B cell (primary cell): ENCODE measurements around the gene FAM217B. TPM values are rescaled to one million over a fixed set of nuclear protein-coding genes. Genes with fewer than 3 reads are reported as not detected.

Source experiments
- ATAC-seq: fragments of 200-7000 bp; cut with Tn5 transposase; one replicate; pipeline ENCODE4 v1.10.0; 2021; ENCODE audit warnings: low read depth, mild to moderate bottlenecking, moderate number of reproducible peaks, moderate library complexity
- CTCF ChIA-PET: fragments of 350-600 bp; sonication (Branson Sonifier 250); formaldehyde crosslinking; loops from one replicate; lab custom pipeline; 2021; ENCODE audit warnings: antibody characterized with exemption, inconsistent platforms; lab: Charles Lee
- POLR2A ChIA-PET: fragments of 350-600 bp; sonication (Branson Sonifier 250); formaldehyde crosslinking; loops from one replicate; lab custom pipeline; 2021; ENCODE audit warnings: antibody characterized with exemption; lab: Charles Lee
- DNase-seq: peaks from one replicate; pipeline ENCODE4 v3.0.0; 2013
- H2AFZ ChIP-seq: 2 replicates; pipeline ENCODE4 v1.6.1; 2012; ENCODE audit warnings: mild to moderate bottlenecking, low read depth, low read length; ENCODE audit not compliant: insufficient read depth, poor library complexity, severe bottlenecking
- H3K27ac ChIP-seq, 2 donors: 1 replicate in 1 of 2; 2 replicates in 1 of 2; pipeline ENCODE4 v1.5.1; 2012 to 2013; ENCODE audit warnings: low read length in 2 of 2, mild to moderate bottlenecking in 2 of 2, moderate library complexity in 1 of 2
- H3K27me3 ChIP-seq, 4 experiments: fragments of 200-600 bp in 1 of 4; sonication (generic) in 1 of 4; replicated peaks in 1 of 4; 1 replicate in 2 of 4; 2 replicates in 2 of 4; pipeline versions ENCODE4 v1.6.1 to v1.7.0; 2013 to 2016; ENCODE audit warnings: low read length in 3 of 4, mild to moderate bottlenecking in 2 of 4, mixed read lengths in 1 of 4, moderate library complexity in 1 of 4; ENCODE audit not compliant: insufficient read depth in 4 of 4, control insufficient read depth in 3 of 4; ENCODE audit errors: control extremely low read depth in 1 of 4
- H3K36me3 ChIP-seq, 2 experiments: replicated peaks in 1 of 2; 1 replicate in 1 of 2; 2 replicates in 1 of 2; pipeline versions ENCODE4 v1.6.1 to v1.7.1; 2013; ENCODE audit warnings: low read length in 1 of 2; ENCODE audit not compliant: insufficient read depth in 2 of 2, control insufficient read depth in 1 of 2; ENCODE audit errors: control extremely low read depth in 1 of 2, extremely low read depth in 1 of 2
- H3K4me1 ChIP-seq, 2 donors: fragments of 200-600 bp in 1 of 2; sonication (generic) in 1 of 2; 1 replicate in 1 of 2; 2 replicates in 1 of 2; pipeline versions ENCODE4 v1.5.1 to v1.6.1; 2013 to 2017; ENCODE audit warnings: low read length in 2 of 2; ENCODE audit not compliant: control insufficient read depth in 2 of 2, insufficient read depth in 2 of 2
- H3K4me2 ChIP-seq: replicated peaks from 2 replicates; pipeline ENCODE3; 2012; ENCODE audit warnings: mild to moderate bottlenecking, low read depth, low read length; ENCODE audit not compliant: poor library complexity, severe bottlenecking
- H3K4me3 ChIP-seq, 5 experiments: fragments of 200-600 bp in 1 of 5; sonication (generic) in 1 of 5; 1 replicate in 3 of 5; 2 replicates in 2 of 5; pipeline versions ENCODE4 v1.5.1 to v1.7.0; 2011 to 2016; ENCODE audit warnings: low read length in 4 of 5, mild to moderate bottlenecking in 4 of 5, low read depth in 2 of 5, control low read depth in 1 of 5, moderate library complexity in 1 of 5; ENCODE audit not compliant: insufficient read depth in 1 of 5; ENCODE audit errors: control extremely low read depth in 1 of 5, extremely low read depth in 1 of 5
- H3K79me2 ChIP-seq: fragments of 200-600 bp; sonication (generic); one replicate; pipeline ENCODE4 v1.6.0; 2016; ENCODE audit warnings: low read length; ENCODE audit not compliant: control insufficient read depth, insufficient read depth
- H3K9ac ChIP-seq: fragments of 200-600 bp; sonication (generic); 2 replicates; pipeline ENCODE4 v1.6.1; 2017; ENCODE audit warnings: mild to moderate bottlenecking, low read length, moderate library complexity
- H3K9me3 ChIP-seq, 3 donors: one replicate each; pipeline versions ENCODE4 v1.6.1 to v1.7.1; 2013; ENCODE audit warnings: low read length in 2 of 3; ENCODE audit not compliant: control insufficient read depth in 2 of 3, insufficient read depth in 1 of 3; ENCODE audit errors: control extremely low read depth in 1 of 3
- H4K20me1 ChIP-seq: 2 replicates; pipeline ENCODE4 v1.6.0; 2012; ENCODE audit warnings: mild to moderate bottlenecking, low read length; ENCODE audit not compliant: insufficient read depth, control insufficient read depth, poor library complexity, severe bottlenecking
- H3K27ac Mint-ChIP-seq: one replicate; pipeline ENCODE4 v1.8.0; 2021; ENCODE audit warnings: mixed read lengths
- H3K27me3 Mint-ChIP-seq: one replicate; pipeline ENCODE4 v1.8.0; 2021; ENCODE audit warnings: mixed read lengths
- H3K4me1 Mint-ChIP-seq: one replicate; pipeline ENCODE4 v1.8.0; 2021; ENCODE audit warnings: mixed read lengths
- H3K4me3 Mint-ChIP-seq: one replicate; pipeline ENCODE4 v1.8.0; 2021; ENCODE audit warnings: mixed read lengths
- H3K9me3 Mint-ChIP-seq: one replicate; pipeline ENCODE4 v1.8.0; 2022; ENCODE audit warnings: mixed read lengths; ENCODE audit not compliant: insufficient read depth
- CTCF ChIP-seq: fragments of 200-600 bp; IDR thresholded peaks from one replicate; pipeline ENCODE4 v1.8.0; 2022; ENCODE audit warnings: antibody characterized with exemption, mild to moderate bottlenecking
- EZH2 ChIP-seq: IDR thresholded peaks from 2 replicates; pipeline ENCODE4 v1.6.1; 2012; ENCODE audit warnings: borderline replicate concordance, low read depth, mild to moderate bottlenecking, moderate library complexity, low read length; ENCODE audit not compliant: insufficient read depth, poor library complexity, severe bottlenecking
- whole genome bisulfite sequencing: methylation state at CpG from one replicate; pipeline ENCODE4 v1.1.5; 2013; ENCODE audit warnings: missing lambda C conversion rate; ENCODE audit not compliant: insufficient coverage; 5-methylcytosine and 5-hydroxymethylcytosine counted together
- intact Hi-C: fragments of 100-400 bp; cut with micrococcal nuclease; formaldehyde crosslinking; loops from one replicate; pipeline ENCODE4 v1.10.0; 2022
- polyA minus RNA-seq: library from RNA; depleted of rRNA, polyadenylated mRNA; stranded (reverse); fragments of >200 nt; gene quantifications from 2 replicates; pipeline ENCODE4 v1.2.3, GENCODE V29; 2012
- polyA plus RNA-seq: library from polyadenylated mRNA; depleted of rRNA; stranded (reverse); fragments of >200 nt; gene quantifications from 2 replicates; pipeline ENCODE4 v1.2.3, GENCODE V29; 2012
- total RNA-seq, 2 donors: library from RNA; stranded (reverse); fragments of 120-200 nt in 1 of 2; gene quantifications; 1 replicate in 1 of 2; 2 replicates in 1 of 2; pipeline versions ENCODE4 v1.2.3 to v1.2.4, GENCODE V29; 2013 to 2022

Gene FAM217B, protein sequence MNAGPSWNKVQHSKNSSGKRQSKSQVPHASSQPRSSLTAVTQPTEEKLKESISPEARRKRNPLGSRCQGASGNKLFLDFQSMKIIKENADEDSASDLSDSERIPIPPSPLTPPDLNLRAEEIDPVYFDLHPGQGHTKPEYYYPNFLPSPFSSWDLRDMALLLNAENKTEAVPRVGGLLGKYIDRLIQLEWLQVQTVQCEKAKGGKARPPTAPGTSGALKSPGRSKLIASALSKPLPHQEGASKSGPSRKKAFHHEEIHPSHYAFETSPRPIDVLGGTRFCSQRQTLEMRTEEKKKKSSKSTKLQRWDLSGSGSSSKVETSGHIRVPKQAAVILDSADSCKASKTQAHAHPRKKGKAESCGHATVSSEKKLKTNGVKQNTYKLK
- total RNA-seq (22.1 and 34.9 TPM in 2 replicates), polyA plus RNA-seq (3.6 and 4.1 TPM in 2 replicates), polyA minus RNA-seq (4.4 and 4.9 TPM in 2 replicates)
- 14.2 TPM for total RNA-seq (2013)

DNA sequence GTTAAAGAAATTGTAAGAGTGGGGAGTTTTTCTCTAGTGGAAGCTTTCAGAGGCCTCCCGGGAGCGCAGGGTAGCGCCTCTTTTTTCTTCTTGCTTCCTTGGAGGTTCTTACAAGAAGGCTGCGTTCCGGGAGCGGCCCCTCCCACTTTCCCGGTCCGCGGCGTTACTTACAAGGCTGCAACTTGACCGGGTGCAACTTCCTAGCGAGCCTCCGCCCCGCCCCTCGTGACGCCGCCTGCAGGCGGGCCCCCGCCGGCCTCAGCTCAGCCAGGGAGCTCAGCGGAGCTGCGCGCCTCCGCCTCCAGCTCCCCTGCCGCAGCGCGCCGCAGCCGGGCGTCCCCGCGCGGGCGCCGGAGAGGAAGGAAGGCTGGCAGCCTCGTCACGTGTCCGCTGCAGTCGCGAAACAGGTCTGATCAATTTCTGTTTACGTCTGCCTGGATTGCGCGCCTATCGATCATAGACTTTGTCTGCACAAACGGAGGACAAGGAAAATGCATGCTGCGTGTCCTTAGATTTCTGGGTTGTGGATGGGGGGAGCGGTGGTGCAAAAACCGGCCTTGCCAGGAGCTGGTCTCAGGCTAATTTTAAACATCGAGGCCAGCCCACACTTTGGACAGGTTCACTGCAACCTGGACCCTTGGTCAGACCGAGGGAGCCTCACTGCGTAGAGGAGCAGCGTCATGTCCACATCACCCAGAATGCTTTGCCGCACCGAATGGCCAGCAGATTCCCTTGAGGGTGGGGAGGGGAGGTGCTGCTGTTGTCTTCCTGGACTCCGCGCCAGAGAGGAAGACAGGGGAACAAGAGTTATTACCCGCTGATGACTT, at the start of gene FAM217B, which contains the start of gene PPP1R3D:
FAM217B (plus strand) TSS at position 261 of the 827 bp plus-strand sequence. CDS start 3,555 bp downstream, outside the sequence.
PPP1R3D (minus strand) TSS at position 177 of the 827 bp plus-strand sequence. CDS start 374 bp downstream, outside the sequence.
- under 1% methylated on average over 57 of the region's 57 CpGs for WGBS
- Histone ChIP-seq H3K4me2 (peak within 1 kb of the TSS; percentile 78), H4K20me1 (no peaks in the 10 kb centered on the region), H3K27me3 (no peaks in the 10 kb centered on the region), H3K36me3 (peaks cover 2 to 26% of the 10 kb centered on the region in 2 experiments), H3K9me3 (peaks cover 0 to 10% (median 0%) of the 10 kb centered on the region in 3 donors), H2AFZ (peak within 1 kb of the TSS; percentile 93), H3K9ac (peak within 1 kb of the TSS; percentile 81), H3K4me1 (peaks cover 20 to 21% of the 10 kb centered on the region in 2 donors), H3K27ac (peak within 1 kb of the TSS; percentile 72 to 87), H3K79me2 (peaks cover 22% of the 10 kb centered on the region), H3K4me3 (peak within 1 kb of the TSS; percentile 79 to 96 (median 84))
- DNase-seq (peak; percentile 91), ATAC-seq (peak; percentile 95)
- H3K9me3 Mint-ChIP-seq, result no peaks in the 10 kb centered on the region
- no peak for TF ChIP-seq CTCF
- no peak for TF ChIP-seq EZH2
- POLR2A ChIA-PET, result no interaction called here
- peak within 1 kb of the TSS; percentile 97 for H3K4me3 Mint-ChIP-seq
- intact Hi-C loops, result loop anchor here (1.0 to 5.0 kb wide), 2 partner anchors 9 to 1288 kb away; partner anchors contain the start of gene STX16
- CTCF ChIA-PET, result interaction anchor here (1.3 to 4.3 kb wide), 3 partner anchors 9 to 15 kb away, joined by 4 to 45 read pairs (median 7); no protein-coding TSS in a partner anchor
- H3K4me1 Mint-ChIP-seq, result peaks cover 37% of the 10 kb centered on the region
- peak within 1 kb of the TSS; percentile 95 for H3K27ac Mint-ChIP-seq
- no peaks in the 10 kb centered on the region for H3K27me3 Mint-ChIP-seq
